ENCODE measurements around the gene KIF19. TPM values are rescaled to one million over a fixed set of nuclear protein-coding genes. Genes with fewer than 3 reads are reported as not detected.
A peak's percentile ranks its signal among the peaks of the same experiment; 100 is the strongest.

The KIF19 gene
- total and polyA plus RNA-seq, 2 experiments from 2014 or later: 0.46 to 0.80 TPM

DNA sequence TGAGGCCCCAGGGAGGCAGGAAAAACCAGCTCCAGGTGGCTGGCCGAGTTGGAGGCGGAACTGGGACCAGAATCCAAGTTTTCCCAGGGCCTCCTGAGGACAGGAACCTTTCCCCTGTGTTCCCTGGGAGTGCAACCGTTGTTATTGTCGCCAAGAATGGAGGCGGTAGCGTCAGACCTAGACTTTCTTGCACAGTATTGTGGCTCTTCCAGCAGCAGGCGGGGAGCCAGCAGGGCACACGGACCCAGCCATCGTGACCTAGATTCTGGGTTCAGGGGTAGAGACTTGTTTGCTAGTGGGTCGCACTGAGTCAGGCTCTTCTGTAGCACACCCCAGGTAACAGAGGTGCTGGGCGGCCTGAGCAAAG lies 667 bp upstream of the KIF19 start:
- TF ChIP-seq, protein P1, sequence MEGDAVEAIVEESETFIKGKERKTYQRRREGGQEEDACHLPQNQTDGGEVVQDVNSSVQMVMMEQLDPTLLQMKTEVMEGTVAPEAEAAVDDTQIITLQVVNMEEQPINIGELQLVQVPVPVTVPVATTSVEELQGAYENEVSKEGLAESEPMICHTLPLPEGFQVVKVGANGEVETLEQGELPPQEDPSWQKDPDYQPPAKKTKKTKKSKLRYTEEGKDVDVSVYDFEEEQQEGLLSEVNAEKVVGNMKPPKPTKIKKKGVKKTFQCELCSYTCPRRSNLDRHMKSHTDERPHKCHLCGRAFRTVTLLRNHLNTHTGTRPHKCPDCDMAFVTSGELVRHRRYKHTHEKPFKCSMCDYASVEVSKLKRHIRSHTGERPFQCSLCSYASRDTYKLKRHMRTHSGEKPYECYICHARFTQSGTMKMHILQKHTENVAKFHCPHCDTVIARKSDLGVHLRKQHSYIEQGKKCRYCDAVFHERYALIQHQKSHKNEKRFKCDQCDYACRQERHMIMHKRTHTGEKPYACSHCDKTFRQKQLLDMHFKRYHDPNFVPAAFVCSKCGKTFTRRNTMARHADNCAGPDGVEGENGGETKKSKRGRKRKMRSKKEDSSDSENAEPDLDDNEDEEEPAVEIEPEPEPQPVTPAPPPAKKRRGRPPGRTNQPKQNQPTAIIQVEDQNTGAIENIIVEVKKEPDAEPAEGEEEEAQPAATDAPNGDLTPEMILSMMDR (IDR thresholded peaks at IDR 0.05; ENCODE audit: poor library complexity): no peak
- Histone ChIP-seq H3K27me3 (peaks cover 37% of the 10 kb centered on the region), H3K79me2 (no peaks in the 10 kb centered on the region), H4K20me1 (ENCODE audit: insufficient read depth, poor library complexity, severe bottlenecking) (no peaks in the 10 kb centered on the region), H3K4me2 (peak overlapping the region; percentile 85), H3K36me3 (replicated peaks; ENCODE audit: insufficient read depth, low read depth) (no peaks in the 10 kb centered on the region), H3K9me2 (replicated peaks; ENCODE audit: insufficient read depth) (no peaks in the 10 kb centered on the region), H3K27ac (no peak overlapping the region), H2AFZ (no peak overlapping the region), H3K9me3 (ENCODE audit: low read depth) (no peaks in the 10 kb centered on the region), H3K4me1 (ENCODE audit: insufficient read depth) (no peaks in the 10 kb centered on the region), H3K4me3 (no peak overlapping the region)
- DNase-seq (ENCODE audit: low spot score): no peak
- WGBS (ENCODE audit: low lambda C conversion rate, missing lambda C conversion rate): 63% methylated on average over 11 of the region's 11 CpGs

DNA sequence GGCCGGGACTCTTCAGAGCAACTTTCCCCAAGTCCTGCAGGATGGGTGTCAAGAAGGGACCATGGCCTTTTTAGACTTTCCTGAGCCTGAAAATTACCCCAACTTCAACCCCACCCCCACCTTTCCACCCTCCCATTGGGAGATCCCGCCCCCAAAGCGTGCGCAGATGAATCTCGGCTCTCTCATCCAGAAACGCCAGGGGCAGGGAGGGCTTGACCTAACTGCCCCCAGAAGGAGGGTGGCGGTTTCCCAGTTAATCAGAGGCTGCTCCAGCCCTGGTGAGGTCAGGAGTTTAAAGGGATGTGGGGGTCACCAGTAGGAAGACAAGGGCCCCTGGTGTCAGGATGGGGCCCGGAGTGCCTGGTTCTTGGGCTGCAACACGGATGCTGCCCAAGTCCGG lies 480 bp downstream of the KIF19 start:
- Histone ChIP-seq H3K9me3 (ENCODE audit: low read depth) (no peaks in the 10 kb centered on the region), H3K4me3 (no peak overlapping the region), H3K4me2 (peak overlapping the region; percentile 85), H3K79me2 (no peaks in the 10 kb centered on the region), H3K27me3 (peaks cover 37% of the 10 kb centered on the region), H2AFZ (no peak overlapping the region), H4K20me1 (ENCODE audit: insufficient read depth, poor library complexity, severe bottlenecking) (no peaks in the 10 kb centered on the region), H3K9me2 (replicated peaks; ENCODE audit: insufficient read depth) (no peaks in the 10 kb centered on the region), H3K27ac (no peak overlapping the region), H3K4me1 (ENCODE audit: insufficient read depth) (no peaks in the 10 kb centered on the region), H3K36me3 (replicated peaks; ENCODE audit: insufficient read depth, low read depth) (no peaks in the 10 kb centered on the region)
- DNase-seq (ENCODE audit: low spot score): no peak
- TF ChIP-seq, protein P1 (IDR thresholded peaks at IDR 0.05; ENCODE audit: poor library complexity): no peak
- TF ChIP-seq EZH2 (IDR thresholded peaks at IDR 0.05; ENCODE audit: borderline replicate concordance) (no peak), EZH2phosphoT487 (IDR thresholded peaks at IDR 0.05; ENCODE audit: low read depth, severe bottlenecking, unreplicated experiment) (no peak)
- 36% methylated on average over 7 of the region's 10 CpGs for WGBS (ENCODE audit: low lambda C conversion rate, missing lambda C conversion rate)

DNA sequence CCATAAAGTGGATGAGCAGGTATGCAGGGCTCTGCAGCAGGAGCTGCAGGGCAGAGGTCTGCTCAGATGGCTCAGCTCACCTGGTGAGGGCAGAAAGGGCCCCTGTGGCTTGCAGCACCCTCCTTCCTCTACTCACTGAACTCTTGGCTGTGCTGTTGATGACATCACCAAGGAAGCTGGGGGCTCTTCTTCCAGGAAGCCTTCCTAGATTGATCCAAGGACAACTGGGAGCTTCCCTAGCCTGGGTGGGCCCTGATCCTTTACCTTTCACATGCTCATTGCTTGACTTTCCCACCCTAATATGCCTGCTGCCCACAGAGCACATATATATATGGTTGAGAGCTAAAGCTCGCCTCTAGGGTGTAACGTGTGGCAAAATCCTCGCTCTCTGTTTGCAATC lies 2.5 kb downstream of the KIF19 start:
- H3K9me3 ChIP-seq (ENCODE audit: low read depth): no peaks in the 10 kb centered on the region
- H3K4me3 ChIP-seq: no peak overlapping the region
- TF ChIP-seq, protein P1 (IDR thresholded peaks at IDR 0.05; ENCODE audit: poor library complexity): no peak
- no peak for TF ChIP-seq EZH2 (IDR thresholded peaks at IDR 0.05; ENCODE audit: borderline replicate concordance)
- TF ChIP-seq EZH2phosphoT487 (IDR thresholded peaks at IDR 0.05; ENCODE audit: low read depth, severe bottlenecking, unreplicated experiment): no peak
- no peak for DNase-seq (ENCODE audit: low spot score)
- no peaks in the 10 kb centered on the region for H4K20me1 ChIP-seq (ENCODE audit: insufficient read depth, poor library complexity, severe bottlenecking)
- H3K36me3 ChIP-seq (replicated peaks; ENCODE audit: insufficient read depth, low read depth): no peaks in the 10 kb centered on the region
- H3K27me3 ChIP-seq: peaks cover 37% of the 10 kb centered on the region
- H3K4me2 ChIP-seq: no peak overlapping the region
- H2AFZ ChIP-seq: no peak overlapping the region
- H3K27ac ChIP-seq: no peak overlapping the region
- H3K9me2 ChIP-seq (replicated peaks; ENCODE audit: insufficient read depth): no peaks in the 10 kb centered on the region
- 93% methylated on average over 3 of the region's 3 CpGs for WGBS (ENCODE audit: low lambda C conversion rate, missing lambda C conversion rate)
- no peaks in the 10 kb centered on the region for H3K4me1 ChIP-seq (ENCODE audit: insufficient read depth)
- H3K79me2 ChIP-seq: no peaks in the 10 kb centered on the region

DNA sequence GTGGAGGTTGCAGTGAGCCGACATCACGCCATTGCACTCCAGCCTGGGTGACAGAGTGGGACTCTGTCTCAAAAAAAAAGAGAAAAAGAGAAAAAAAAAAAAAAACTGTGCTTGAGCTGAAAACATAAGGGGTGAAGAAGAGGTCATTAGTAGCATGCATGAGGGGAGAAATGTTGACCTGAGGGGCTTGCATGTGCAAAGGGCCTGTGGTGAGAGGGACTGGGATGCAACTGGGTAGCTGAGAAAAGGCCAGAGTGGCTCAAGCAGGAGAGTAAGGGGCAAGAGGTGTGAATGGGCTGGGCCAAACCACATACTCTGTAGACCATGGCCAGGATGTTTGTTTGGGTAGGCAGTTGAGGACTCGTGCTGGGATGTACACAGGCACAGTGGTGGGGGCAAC lies 3.4 kb downstream of the KIF19 start:
- Histone ChIP-seq H3K4me3 (no peak overlapping the region), H3K36me3 (replicated peaks; ENCODE audit: insufficient read depth, low read depth) (no peaks in the 10 kb centered on the region), H3K27me3 (peaks cover 34% of the 10 kb centered on the region), H3K9me3 (ENCODE audit: low read depth) (no peaks in the 10 kb centered on the region), H4K20me1 (ENCODE audit: insufficient read depth, poor library complexity, severe bottlenecking) (no peaks in the 10 kb centered on the region), H3K27ac (no peak overlapping the region), H3K9me2 (replicated peaks; ENCODE audit: insufficient read depth) (no peaks in the 10 kb centered on the region), H2AFZ (no peak overlapping the region), H3K4me2 (no peak overlapping the region), H3K79me2 (no peaks in the 10 kb centered on the region), H3K4me1 (ENCODE audit: insufficient read depth) (no peaks in the 10 kb centered on the region)
- 94% methylated on average over 3 of the region's 3 CpGs for WGBS (ENCODE audit: low lambda C conversion rate, missing lambda C conversion rate)
- no peak for TF ChIP-seq EZH2 (IDR thresholded peaks at IDR 0.05; ENCODE audit: borderline replicate concordance)
- TF ChIP-seq, protein P1 (IDR thresholded peaks at IDR 0.05; ENCODE audit: poor library complexity): no peak
- TF ChIP-seq EZH2phosphoT487 (IDR thresholded peaks at IDR 0.05; ENCODE audit: low read depth, severe bottlenecking, unreplicated experiment): no peak
- no peak for DNase-seq (ENCODE audit: low spot score)
